IMR-90 (cell line): ENCODE data around the gene CAMK2G. TPM values are rescaled to one million over a fixed set of nuclear protein-coding genes. Genes with fewer than 3 reads are reported as not detected.

Experiments used
- ATAC-seq: fragments of 200-7000 bp; cut with Tn5 transposase; 2 replicates; pipeline ENCODE4 v1.9.1; 2020; ENCODE audit warnings: low read depth, mild to moderate bottlenecking, moderate library complexity
- BruUV-seq: library from RNA; stranded (reverse); fragments of 400-500 nt; replicated peaks from 2 replicates; lab custom pipeline; 2021; lab: Mats Ljungman, UMichigan
- CTCF ChIA-PET: fragments of 300-600 bp; formaldehyde crosslinking; extraction: SDS; loops from one replicate; lab custom pipeline; 2021; ENCODE audit warnings: antibody characterized with exemption; lab: Yijun Ruan, JAX
- POLR2A ChIA-PET: fragments of 300-600 bp; sonication (Branson Sonifier 250); formaldehyde crosslinking; loops from one replicate; lab custom pipeline; 2022; ENCODE audit warnings: antibody characterized with exemption; ENCODE audit not compliant: unreplicated experiment; lab: Charles Lee
- DNase-seq: peaks from one replicate; pipeline ENCODE4 v3.0.0; 2013
- H2AFZ ChIP-seq: replicated peaks from 2 replicates; pipeline ENCODE3; 2013; ENCODE audit warnings: low read length, mild to moderate bottlenecking; ENCODE audit not compliant: poor library complexity
- H2AK5ac ChIP-seq: 2 replicates; pipeline ENCODE4 v1.6.1; 2013; ENCODE audit warnings: low read depth, low read length, inconsistent platforms
- H2AK9ac ChIP-seq: replicated peaks from 2 replicates; pipeline ENCODE3; 2013; ENCODE audit warnings: mild to moderate bottlenecking, low read depth, low read length, moderate library complexity; ENCODE audit not compliant: poor library complexity
- H2BK120ac ChIP-seq: 2 replicates; pipeline ENCODE4 v1.6.1; 2013; ENCODE audit warnings: low read depth, low read length, inconsistent platforms
- H2BK15ac ChIP-seq: 3 replicates; pipeline ENCODE4 v1.6.1; 2013; ENCODE audit warnings: low read depth, low read length, inconsistent platforms
- H2BK20ac ChIP-seq: 2 replicates; pipeline ENCODE4 v1.6.1; 2013; ENCODE audit warnings: low read depth, mild to moderate bottlenecking, inconsistent platforms, low read length, moderate library complexity
- H2BK5ac ChIP-seq: 2 replicates; pipeline ENCODE4 v1.6.1; 2013; ENCODE audit warnings: mild to moderate bottlenecking, low read depth, low read length, inconsistent platforms; ENCODE audit not compliant: poor library complexity, severe bottlenecking
- H3K14ac ChIP-seq: replicated peaks from 2 replicates; pipeline ENCODE4 v1.6.1; 2013; ENCODE audit warnings: low read depth, low read length, inconsistent platforms
- H3K18ac ChIP-seq: 2 replicates; pipeline ENCODE4 v1.6.1; 2013; ENCODE audit warnings: low read depth, low read length, control low read depth
- H3K23ac ChIP-seq: 2 replicates; pipeline ENCODE4 v1.6.1; 2013; ENCODE audit warnings: low read depth, low read length, inconsistent platforms
- H3K27ac ChIP-seq: 2 replicates; pipeline ENCODE4 v1.5.1; 2013; ENCODE audit warnings: mild to moderate bottlenecking, control low read depth, low read length; ENCODE audit not compliant: insufficient read depth
- H3K27me3 ChIP-seq: 2 replicates; pipeline ENCODE4 v1.6.1; 2013; ENCODE audit warnings: low read length; ENCODE audit not compliant: control insufficient read depth, insufficient read depth
- H3K36me3 ChIP-seq: 2 replicates; pipeline ENCODE4 v1.6.1; 2013; ENCODE audit warnings: low read length, mixed read lengths; ENCODE audit not compliant: control insufficient read depth, insufficient read depth
- H3K4ac ChIP-seq: 2 replicates; pipeline ENCODE4 v1.6.1; 2013; ENCODE audit warnings: low read depth, low read length, inconsistent platforms
- H3K4me1 ChIP-seq: 2 replicates; pipeline ENCODE4 v1.6.1; 2013; ENCODE audit warnings: low read length, mixed read lengths; ENCODE audit not compliant: control insufficient read depth, insufficient read depth
- H3K4me2 ChIP-seq: 2 replicates; pipeline ENCODE4 v1.6.1; 2013; ENCODE audit warnings: low read depth, mild to moderate bottlenecking, control low read depth, low read length, moderate library complexity
- H3K4me3 ChIP-seq: 2 replicates; pipeline ENCODE4 v1.5.1; 2013; ENCODE audit warnings: low read depth, mild to moderate bottlenecking, control low read depth, low read length, moderate library complexity; ENCODE audit not compliant: insufficient read depth
- H3K56ac ChIP-seq: 2 replicates; pipeline ENCODE4 v1.6.1; 2013; ENCODE audit warnings: low read length, inconsistent platforms; ENCODE audit not compliant: insufficient read depth; ENCODE audit errors: extremely low read depth
- H3K79me1 ChIP-seq, 2 experiments: 2 replicates each; pipeline ENCODE4 v1.6.1; 2013; ENCODE audit warnings: low read length in 2 of 2, inconsistent platforms in 1 of 2, low read depth in 1 of 2
- H3K9ac ChIP-seq: 2 replicates; pipeline ENCODE4 v1.6.1; 2013; ENCODE audit warnings: low read depth, low read length, control low read depth
- H3K9me1 ChIP-seq: 2 replicates; pipeline ENCODE4 v1.6.1; 2013; ENCODE audit warnings: low read length, inconsistent platforms; ENCODE audit not compliant: insufficient read depth
- H3K9me3 ChIP-seq: 2 replicates; pipeline ENCODE4 v1.6.1; 2013; ENCODE audit warnings: low read length; ENCODE audit not compliant: control insufficient read depth, insufficient read depth
- H4K20me1 ChIP-seq: 2 replicates; pipeline ENCODE4 v1.6.1; 2013; ENCODE audit warnings: low read length, inconsistent platforms; ENCODE audit not compliant: insufficient read depth
- H4K5ac ChIP-seq: 2 replicates; pipeline ENCODE4 v1.6.1; 2013; ENCODE audit warnings: mild to moderate bottlenecking, low read depth, low read length, control low read depth
- H4K8ac ChIP-seq, 2 experiments: 2 replicates each; pipeline ENCODE4 v1.6.1; 2013; ENCODE audit warnings: low read depth in 2 of 2, low read length in 2 of 2, control low read depth in 1 of 2, inconsistent platforms in 1 of 2
- H4K91ac ChIP-seq: 2 replicates; pipeline ENCODE4 v1.6.1; 2013; ENCODE audit warnings: low read depth, low read length, inconsistent platforms; ENCODE audit not compliant: insufficient read depth
- POLR2A ChIP-seq: IDR thresholded peaks from 2 replicates; pipeline ENCODE4 v1.6.1; 2012; ENCODE audit warnings: mild to moderate bottlenecking, low read depth, low read length
- RAD21 ChIP-seq: IDR thresholded peaks from 2 replicates; pipeline ENCODE4 v1.6.1; 2012; ENCODE audit warnings: low read length, improper control_type of control experiment
- WGBS, 2 experiments: methylation state at CpG; one replicate each; pipeline versions ENCODE4 v1.1.5 to v1.1.7; 2013; ENCODE audit warnings: missing lambda C conversion rate in 2 of 2; ENCODE audit not compliant: insufficient read length in 1 of 2; ENCODE audit errors: extremely low coverage in 2 of 2; 5-methylcytosine and 5-hydroxymethylcytosine counted together
- dilution Hi-C: fragments of 300-500 bp; cut with HindIII; formaldehyde crosslinking; loops from one replicate; pipeline ENCODE4 v1.14.3; 2018; ENCODE audit warnings: low sequenced_read_pairs; ENCODE audit not compliant: unreplicated experiment
- in situ Hi-C: fragments of 300-500 bp; cut with MboI; formaldehyde crosslinking; loops from 3 replicates; pipeline ENCODE4 v1.14.3; 2019; ENCODE audit warnings: low sequenced_read_pairs, inconsistent platforms, mixed read lengths
- intact Hi-C: fragments of 100-400 bp; cut with micrococcal nuclease; formaldehyde crosslinking; loops from 2 replicates; pipeline ENCODE4 v1.10.0; 2022
- polyA plus RNA-seq, 3 experiments: library from polyadenylated mRNA; depleted of rRNA; stranded (reverse); fragments of >200 nt; gene quantifications; 2 replicates each; pipeline ENCODE4 v1.2.3, GENCODE V29; 2012; ENCODE audit warnings: low replicate concordance in 1 of 3
- total RNA-seq: library from RNA; depleted of rRNA; stranded (reverse); fragments of >200 nt; gene quantifications from 2 replicates; pipeline ENCODE4 v1.2.3, GENCODE V29; 2012

Gene CAMK2G
- total and polyA plus RNA-seq, 2 of the 4 experiments (the other 2 are of a cell fraction): 20.4 to 25.4 TPM

DNA sequence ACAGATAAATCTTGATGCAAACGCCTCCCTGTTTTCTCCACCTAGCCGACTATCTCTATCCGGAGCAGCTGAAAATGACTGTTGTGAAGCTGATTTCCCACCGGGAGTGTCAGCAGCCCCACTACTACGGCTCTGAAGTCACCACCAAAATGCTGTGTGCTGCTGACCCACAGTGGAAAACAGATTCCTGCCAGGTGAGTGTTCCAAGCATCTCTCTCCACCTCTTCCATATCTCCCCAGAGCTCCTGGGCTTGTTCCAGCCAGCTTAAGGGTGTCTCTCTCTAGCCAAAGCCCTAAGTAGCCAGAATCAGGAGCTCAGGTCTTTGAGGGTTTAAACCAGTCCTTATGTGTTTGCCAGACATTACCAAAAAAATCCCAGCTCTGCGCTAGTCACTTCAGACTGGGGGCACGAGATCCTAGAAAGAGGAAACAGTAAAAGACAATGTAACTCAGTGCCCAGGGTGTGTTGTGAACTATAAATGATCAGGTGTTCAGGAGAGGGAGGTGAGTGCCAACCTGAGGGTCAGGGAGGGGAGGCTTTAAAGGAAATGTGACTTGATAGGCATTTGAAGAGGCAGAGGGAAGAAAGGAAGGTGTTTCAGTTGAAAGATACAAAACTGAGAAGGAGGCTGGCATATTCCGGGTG lies 41.0 kb upstream of the CAMK2G start:
- H3K56ac ChIP-seq: no peak overlapping the region
- POLR2A ChIA-PET: interaction anchor here (0.6 kb wide), 1 partner anchor 28 kb away, joined by 3 read pairs; no protein-coding TSS in a partner anchor
- peaks cover 55% of the 10 kb centered on the region for H3K36me3 ChIP-seq
- H2BK5ac ChIP-seq: no peak overlapping the region
- H2BK15ac ChIP-seq: no peak overlapping the region
- 94% methylated on average over 3 of the region's 8 CpGs; no CpG with 5 or more reads in 1 of the 2 experiments for WGBS, 2 experiments
- H2BK120ac ChIP-seq: no peak overlapping the region
- H4K5ac ChIP-seq: no peak overlapping the region
- no peak overlapping the region for H3K18ac ChIP-seq
- BruUV-seq: no TSS peak
- 0 out of 2 replicates have a peak overlapping the region, but pooled peaks have one; percentile 28 for H4K91ac ChIP-seq
- H3K9me1 ChIP-seq: peaks cover 23% of the 10 kb centered on the region
- peak overlapping the region; percentile 85; the same call in 1 of the 2 replicates for H3K4me2 ChIP-seq
- H3K27me3 ChIP-seq: no peaks in the 10 kb centered on the region
- H4K20me1 ChIP-seq: peaks cover 66% of the 10 kb centered on the region
- peak overlapping the region; percentile 26; the same call in 1 of the 2 replicates for H2AK5ac ChIP-seq
- H2AK9ac ChIP-seq: no peak overlapping the region
- 0 out of 2 replicates have a peak, but pooled peaks have one; percentile 1 for TF ChIP-seq POLR2A
- no peak for TF ChIP-seq RAD21
- peak overlapping the region; percentile 67; the same call in 1 of the 2 replicates for H3K14ac ChIP-seq
- ATAC-seq: no peak
- dilution Hi-C loops: no loop called here
- in situ Hi-C loops: no loop called here
- H3K9ac ChIP-seq: peak overlapping the region; percentile 31; the same call in 1 of the 2 replicates
- peaks cover 22 to 61% of the 10 kb centered on the region in 2 experiments for H3K79me1 ChIP-seq
- peak overlapping the region in 1 of 2 experiments; percentile 31; a peak in 1 of 4 replicates for H4K8ac ChIP-seq
- peak overlapping the region; percentile 81; the same call in 1 of the 2 replicates for H3K23ac ChIP-seq
- H2BK20ac ChIP-seq: no peak overlapping the region; the same call in 1 of the 2 replicates
- H3K4me1 ChIP-seq: peaks cover 22% of the 10 kb centered on the region
- peak overlapping the region; percentile 0; the same call in 1 of the 2 replicates for H3K4ac ChIP-seq
- intact Hi-C loops: no loop called here
- H3K4me3 ChIP-seq: no peak overlapping the region
- DNase-seq: no peak
- H2AFZ ChIP-seq: no peak overlapping the region
- CTCF ChIA-PET: interaction anchor here (1.9 kb wide), 1 partner anchor 25 kb away, joined by 9 read pairs; no protein-coding TSS in a partner anchor
- no peaks in the 10 kb centered on the region for H3K9me3 ChIP-seq
- peak overlapping the region; percentile 16 for H3K27ac ChIP-seq
